GM23248 (cell line): ENCODE data around the gene BRF1. TPM values are rescaled to one million over a fixed set of nuclear protein-coding genes. Genes with fewer than 3 reads are reported as not detected.

Source experiments
- DNase-seq: peaks from one replicate; pipeline ENCODE4 v3.0.0-alpha.2; 2015
- H2AFZ ChIP-seq: fragments of 200-600 bp; sonication (generic); 2 replicates; pipeline ENCODE4 v1.6.1; 2016; ENCODE audit warnings: antibody characterized with exemption
- H3F3A ChIP-seq: fragments of 200-600 bp; sonication (generic); 2 replicates; pipeline ENCODE4 v1.6.1; 2016; ENCODE audit warnings: mild to moderate bottlenecking, antibody characterized with exemption, mixed run types; ENCODE audit not compliant: insufficient read depth
- H3K27ac ChIP-seq: fragments of 200-600 bp; sonication (generic); 2 replicates; pipeline ENCODE4 v1.5.1; 2016; ENCODE audit warnings: mild to moderate bottlenecking
- H3K27me3 ChIP-seq: fragments of 200-600 bp; sonication (generic); replicated peaks from 2 replicates; pipeline ENCODE4 v1.6.1; 2016; ENCODE audit warnings: mild to moderate bottlenecking; ENCODE audit not compliant: insufficient read depth
- H3K36me3 ChIP-seq: fragments of 200-600 bp; sonication (generic); 2 replicates; pipeline ENCODE4 v1.6.1; 2016; ENCODE audit warnings: low read depth, mild to moderate bottlenecking
- H3K4me1 ChIP-seq: fragments of 200-600 bp; sonication (generic); 2 replicates; pipeline ENCODE4 v1.6.1; 2016; ENCODE audit warnings: mild to moderate bottlenecking; ENCODE audit not compliant: insufficient read depth
- H3K4me2 ChIP-seq: fragments of 200-600 bp; sonication (generic); one replicate; pipeline ENCODE4 v1.6.1; 2016; ENCODE audit warnings: mild to moderate bottlenecking; ENCODE audit not compliant: unreplicated experiment
- H3K4me3 ChIP-seq: fragments of 200-600 bp; sonication (generic); 2 replicates; pipeline ENCODE4 v1.5.1; 2016; ENCODE audit warnings: mild to moderate bottlenecking
- H3K79me2 ChIP-seq: fragments of 200-600 bp; sonication (generic); 2 replicates; pipeline ENCODE4 v1.6.1; 2016; ENCODE audit warnings: mild to moderate bottlenecking; ENCODE audit not compliant: insufficient read depth
- H3K9ac ChIP-seq: fragments of 200-600 bp; sonication (generic); 2 replicates; pipeline ENCODE4 v1.6.1; 2016; ENCODE audit warnings: mild to moderate bottlenecking
- H3K9me2 ChIP-seq: fragments of 200-600 bp; sonication (generic); 2 replicates; pipeline ENCODE4 v1.6.1; 2016; ENCODE audit warnings: mixed run types, mild to moderate bottlenecking, moderate library complexity; ENCODE audit not compliant: insufficient read depth
- H3K9me3 ChIP-seq: fragments of 200-600 bp; sonication (generic); one replicate; pipeline ENCODE4 v1.6.1; 2017; ENCODE audit warnings: low read depth
- H4K20me1 ChIP-seq: fragments of 200-600 bp; sonication (generic); 2 replicates; pipeline ENCODE4 v1.6.0; 2016; ENCODE audit not compliant: insufficient read depth
- EZH2 ChIP-seq: fragments of 200-600 bp; sonication (generic); IDR thresholded peaks from 2 replicates; pipeline ENCODE4 v1.6.1; 2018; ENCODE audit warnings: antibody characterized with exemption, mild to moderate bottlenecking; ENCODE audit not compliant: insufficient read depth, poor library complexity, severe bottlenecking
- EZH2phosphoT487 ChIP-seq: fragments of 200-600 bp; sonication (generic); IDR thresholded peaks from 2 replicates; pipeline ENCODE4 v1.6.1; 2018; ENCODE audit warnings: antibody characterized with exemption, moderate library complexity, mild to moderate bottlenecking, low read depth; ENCODE audit not compliant: insufficient read depth
- WGBS, 2 experiments: methylation state at CpG; one replicate each; pipeline ENCODE4 v1.1.6; 2015 to 2017; ENCODE audit warnings: low lambda C conversion rate in 2 of 2, low coverage in 1 of 2; ENCODE audit errors: missing lambda C conversion rate in 2 of 2; 5-methylcytosine and 5-hydroxymethylcytosine counted together
- in situ Hi-C: fragments of 300-500 bp; cut with MboI; formaldehyde crosslinking; loops from 2 replicates; pipeline ENCODE4 v1.15.0; 2020
- polyA plus RNA-seq: library from polyadenylated mRNA; unstranded; fragments of >200 nt; fragmentation: Nextera tagmentation; extraction: Ambion mirVana; gene quantifications from 2 replicates; pipeline ENCODE4 v1.2.1, GENCODE V29; 2016
- total RNA-seq: library from RNA; depleted of rRNA; stranded (reverse); fragments of >200 nt; shearing (Covaris generic); gene quantifications from 2 replicates; pipeline ENCODE4 v1.2.3, GENCODE V29; 2014

The BRF1 gene
- total and polyA plus RNA-seq, 2 experiments from 2014 or later = 10.5 to 27.0 TPM

DNA sequence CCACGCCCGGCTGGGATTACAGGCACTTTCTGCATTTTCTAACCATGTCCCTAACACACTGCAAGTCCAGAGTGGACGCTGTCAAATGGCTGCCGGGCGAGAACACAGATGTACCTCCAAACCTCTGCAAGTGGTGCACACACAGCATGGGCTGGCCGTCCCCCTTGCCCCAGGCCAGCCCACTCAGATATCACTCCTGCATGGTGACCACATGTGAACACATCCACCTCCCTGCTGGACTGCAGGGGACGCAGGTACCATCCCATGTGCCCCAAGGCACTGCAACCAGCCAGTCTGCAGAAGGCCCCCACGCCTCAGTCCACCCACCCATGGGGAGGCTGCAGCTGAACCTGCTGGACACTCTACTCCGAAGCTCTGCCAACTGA lies 14.0 kb downstream of the BRF1 start:
- Histone ChIP-seq H3K4me2 (no peak overlapping the region), H3F3A (no peaks in the 10 kb centered on the region), H3K4me1 (no peaks in the 10 kb centered on the region), H3K27ac (no peak overlapping the region), H3K9ac (no peak overlapping the region), H3K36me3 (no peaks in the 10 kb centered on the region), H3K9me3 (no peaks in the 10 kb centered on the region), H3K27me3 (no peaks in the 10 kb centered on the region), H3K4me3 (no peak overlapping the region), H4K20me1 (0 out of 2 replicates have a peak, but pooled peaks cover 4% of the 10 kb centered on the region), H3K79me2 (peaks cover 82% of the 10 kb centered on the region), H2AFZ (no peak overlapping the region), H3K9me2 (no peaks in the 10 kb centered on the region)
- no peak for DNase-seq
- in situ Hi-C loops = no loop called here
- no peak for TF ChIP-seq EZH2phosphoT487
- no peak for TF ChIP-seq EZH2
- 81 to 84% methylated on average over 8 to 9 of the region's 9 CpGs for WGBS, 2 experiments

GRCh38 chr14:105285174-105285573 lies 15.6 kb downstream of the BRF1 start:
- no peak overlapping the region for H3K27ac ChIP-seq
- in situ Hi-C loops = no loop called here
- no peaks in the 10 kb centered on the region for H3K9me2 ChIP-seq
- no peaks in the 10 kb centered on the region for H3K4me1 ChIP-seq
- H3K4me2 ChIP-seq = no peak overlapping the region
- H2AFZ ChIP-seq = no peak overlapping the region
- DNase-seq = no peak
- H4K20me1 ChIP-seq = no peaks in the 10 kb centered on the region
- WGBS, 2 experiments = 82 to 85% methylated on average over 8 of the region's 8 CpGs
- H3K4me3 ChIP-seq = no peak overlapping the region
- no peaks in the 10 kb centered on the region for H3F3A ChIP-seq
- TF ChIP-seq EZH2phosphoT487 (no peak), EZH2 (no peak)
- H3K79me2 ChIP-seq = peaks cover 77% of the 10 kb centered on the region
- H3K36me3 ChIP-seq = no peaks in the 10 kb centered on the region
- no peaks in the 10 kb centered on the region for H3K9me3 ChIP-seq
- H3K27me3 ChIP-seq = no peaks in the 10 kb centered on the region
- no peak overlapping the region for H3K9ac ChIP-seq

- Histone ChIP-seq H2AFZ (no peak overlapping the region), H3K4me2 (no peak overlapping the region), H3K4me1 (no peaks in the 10 kb centered on the region), H3K27me3 (no peaks in the 10 kb centered on the region), H3K9ac (no peak overlapping the region), H3K9me3 (no peaks in the 10 kb centered on the region), H4K20me1 (no peaks in the 10 kb centered on the region), H3K4me3 (no peak overlapping the region), H3K9me2 (no peaks in the 10 kb centered on the region), H3F3A (no peaks in the 10 kb centered on the region), H3K79me2 (peaks cover 77% of the 10 kb centered on the region), H3K27ac (no peak overlapping the region), H3K36me3 (no peaks in the 10 kb centered on the region)
- no peak for DNase-seq
- TF ChIP-seq EZH2 (no peak), EZH2phosphoT487 (no peak)
- in situ Hi-C loops = no loop called here
- 89% methylated on average over 15 of the region's 15 CpGs for WGBS, 2 experiments
These were observed 16.9 kb downstream of the BRF1 start for GRCh38 chr14:105283899-105284298.

GRCh38 chr14:105283028-105283427 lies 17.8 kb downstream of the BRF1 start:
- no peak for DNase-seq
- Histone ChIP-seq H3F3A (no peaks in the 10 kb centered on the region), H2AFZ (no peak overlapping the region), H3K9me2 (no peaks in the 10 kb centered on the region), H3K4me3 (no peak overlapping the region), H3K9me3 (no peaks in the 10 kb centered on the region), H3K4me1 (no peaks in the 10 kb centered on the region), H3K36me3 (no peaks in the 10 kb centered on the region), H3K9ac (no peak overlapping the region), H4K20me1 (no peaks in the 10 kb centered on the region), H3K27ac (no peak overlapping the region), H3K27me3 (no peaks in the 10 kb centered on the region), H3K79me2 (peaks cover 79% of the 10 kb centered on the region), H3K4me2 (no peak overlapping the region)
- TF ChIP-seq EZH2phosphoT487 (no peak), EZH2 (no peak)
- 77 to 78% methylated on average over 10 of the region's 10 CpGs for whole genome bisulfite sequencing, 2 experiments
- in situ Hi-C loops = no loop called here
